ENCODE data around the gene PLAAT2. TPM values are rescaled to one million over a fixed set of nuclear protein-coding genes. Genes with fewer than 3 reads are reported as not detected.

The PLAAT2 gene
- total and polyA plus RNA-seq, 9 of the 15 experiments (the other 6 are each of a cell fraction or from before 2014, with no cell fraction given): not detected

- TF ChIP-seq HINFP (tag; conservative IDR thresholded peaks at IDR 0.05; ENCODE audit: low read depth): no peak
- TF ChIP-seq SRSF1 (IDR thresholded peaks at IDR 0.05; ENCODE audit: low read depth, low read length): no peak
- no peak for TF ChIP-seq HDAC8 (tag; IDR thresholded peaks at IDR 0.05)
- no peak for TF ChIP-seq ZNF316 (IDR thresholded peaks at IDR 0.05)
- no peak for TF ChIP-seq ZBTB17 (CRISPR knock-in tag; IDR thresholded peaks at IDR 0.05)
- TF ChIP-seq POLR2AphosphoS5 (IDR thresholded peaks at IDR 0.05; ENCODE audit: control insufficient read depth, insufficient read depth, low read depth, low read length): peak; percentile 88
- TF ChIP-seq ZNF512 (tag; IDR thresholded peaks at IDR 0.05): no peak
- no peak for TF ChIP-seq ZBTB1 (CRISPR knock-in tag; IDR thresholded peaks at IDR 0.05; ENCODE audit: borderline replicate concordance, low read depth)
- TF ChIP-seq NELFE (IDR thresholded peaks at IDR 0.05; ENCODE audit: insufficient read depth, insufficient read length): no peak
- 0 out of 2 replicates have a peak, but pooled peaks have one; percentile 3 for TF ChIP-seq SMARCA5 (IDR thresholded peaks at IDR 0.05)
- no peak for TF ChIP-seq ZBTB33 (CRISPR knock-in tag; IDR thresholded peaks at IDR 0.05)
- TF ChIP-seq CLOCK (CRISPR knock-in tag; IDR thresholded peaks at IDR 0.05; ENCODE audit: borderline replicate concordance): no peak
- 0 out of 2 replicates have a peak, but pooled peaks have one; percentile 23 for TF ChIP-seq CREM (IDR thresholded peaks at IDR 0.05; ENCODE audit: low read depth)
- TF ChIP-seq THRAP3 (IDR thresholded peaks at IDR 0.05; ENCODE audit: borderline replicate concordance): no peak
- TF ChIP-seq POLR2B (IDR thresholded peaks at IDR 0.05; ENCODE audit: low read depth, partially characterized antibody): no peak
- no peak for TF ChIP-seq NR4A1 (CRISPR knock-in tag; IDR thresholded peaks at IDR 0.05)
- TF ChIP-seq NR4A1 (tag; IDR thresholded peaks at IDR 0.05): no peak
- no peak for TF ChIP-seq MCM7 (IDR thresholded peaks at IDR 0.05)
Measured at GRCh38 chr11:63517156-63517555, 46.0 kb downstream of the PLAAT2 start (continued).

All from K562 (cell line).